AML-193 (cell line): Measurements from ENCODE around the gene CACNB2.
"Not testable (repeated sequence)": the region's sequence is repeated elsewhere in the genome, so short reads cannot be mapped to it uniquely, and the experiment has no call there.

Experiments used
- DNase-seq, 2 experiments: peaks; one replicate each; lab custom pipeline; 2025; lab: John Stamatoyannopoulos, UW

The CACNB2 gene

GRCh38 chr10:18145652-18146051 lies 5.4 kb downstream of the CACNB2 start:
- DNase-seq = no peak

- no peak for DNase-seq
These were observed 9.1 kb downstream of the CACNB2 start for GRCh38 chr10:18149196-18149800.

DNA sequence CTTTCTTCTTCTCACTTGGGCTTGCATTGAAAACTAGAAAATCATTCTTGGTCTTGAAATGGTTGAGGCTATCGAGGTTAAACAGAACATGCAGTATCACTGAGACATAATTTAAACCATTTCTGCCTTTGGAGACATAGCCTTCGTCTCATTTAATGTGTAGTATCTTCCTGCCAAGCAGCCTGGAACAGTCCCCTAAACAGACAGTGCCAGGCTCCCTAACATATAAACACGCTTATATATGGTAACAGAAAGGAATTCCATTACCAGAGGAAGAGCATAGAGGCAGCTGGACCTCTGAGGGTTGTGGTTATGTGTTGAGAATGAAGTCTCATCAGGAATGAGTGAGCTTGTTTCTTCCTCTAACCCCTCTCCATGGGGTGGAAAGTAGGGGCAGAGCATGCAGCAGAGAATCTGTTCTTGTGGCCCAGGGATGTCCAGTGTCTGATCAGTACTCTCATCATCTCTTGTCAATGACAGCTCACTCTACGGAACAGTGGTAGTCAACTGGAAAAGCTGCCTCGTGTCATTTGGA lies 11.2 kb downstream of the CACNB2 start:
- no peak for DNase-seq

DNA sequence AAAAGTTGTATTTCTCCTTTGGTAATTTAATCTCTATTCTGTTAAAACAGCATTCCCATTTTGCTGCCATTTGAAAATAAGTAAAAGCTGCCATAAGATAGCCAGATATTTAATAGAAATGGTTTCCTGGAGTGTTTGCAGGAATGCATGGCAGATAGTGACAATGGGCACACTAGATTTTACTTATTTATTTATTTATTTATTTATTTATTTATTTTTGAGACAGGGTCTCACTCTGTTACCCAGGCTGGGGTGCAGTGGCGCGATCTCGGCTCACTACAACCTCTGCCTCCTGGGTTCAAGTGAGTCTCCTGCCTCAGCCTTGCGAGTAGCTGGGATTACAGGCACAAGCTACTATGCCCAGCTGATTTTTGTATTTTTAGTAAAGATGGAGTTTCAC lies 13.2 kb downstream of the CACNB2 start:
- not testable (repeated sequence) for DNase-seq

GRCh38 chr10:18155321-18155720 lies 15.1 kb downstream of the CACNB2 start:
- no peak for DNase-seq

- DNase-seq = not testable (repeated sequence)
These were observed 16.6 kb downstream of the CACNB2 start for GRCh38 chr10:18156797-18157196.

DNA sequence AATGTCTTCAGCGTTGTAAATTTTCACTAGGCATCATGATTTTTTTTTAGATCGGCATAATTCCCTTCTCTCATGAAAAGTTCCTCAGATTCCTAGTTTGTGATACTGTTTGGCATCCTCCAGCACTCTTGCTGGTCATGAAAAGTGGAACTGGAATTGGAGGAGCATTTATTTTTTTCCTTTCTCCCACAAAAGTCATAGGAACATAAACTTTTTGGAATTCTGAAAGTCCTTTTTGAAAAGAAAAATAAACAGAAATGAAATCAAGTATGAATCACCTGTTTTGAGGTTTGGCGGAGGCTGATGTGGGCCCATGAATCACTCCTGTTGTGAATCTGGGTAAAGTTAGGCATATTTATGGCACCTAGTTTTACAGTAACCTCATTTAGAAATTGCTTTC lies 17.7 kb downstream of the CACNB2 start:
- DNase-seq = no peak

- no peak for DNase-seq
These were observed 18.6 kb downstream of the CACNB2 start for GRCh38 chr10:18158773-18159265.

GRCh38 chr10:18159557-18159956 lies 19.3 kb downstream of the CACNB2 start:
- no peak for DNase-seq

DNA sequence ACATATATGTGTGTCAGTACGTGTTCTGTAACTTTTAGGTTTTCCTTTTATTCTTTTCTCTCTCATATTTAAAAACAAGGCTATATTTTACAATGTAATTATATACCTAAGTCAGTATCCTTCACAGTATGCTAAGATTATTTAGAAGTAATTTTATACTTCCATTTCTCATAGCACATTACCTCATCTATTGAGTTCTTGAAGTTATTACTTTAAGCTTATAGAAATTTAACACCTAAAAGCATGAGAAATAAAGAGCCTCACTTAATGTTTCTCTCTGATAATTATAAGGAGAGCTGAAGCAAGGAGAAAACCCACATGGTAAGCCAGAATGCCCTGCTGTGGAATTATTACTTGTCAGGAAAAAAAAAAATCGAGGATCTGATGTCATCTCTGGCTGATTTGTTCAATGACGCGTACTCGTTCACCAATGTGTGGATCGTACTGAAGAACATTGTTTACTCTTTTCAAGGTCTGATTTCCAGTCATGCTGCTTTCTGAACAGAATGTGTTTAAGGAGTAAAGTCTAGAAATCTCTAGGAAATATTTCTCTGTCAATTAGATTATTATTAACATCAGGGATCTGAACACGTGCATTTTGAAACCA lies 21.9 kb downstream of the CACNB2 start:
- no peak for DNase-seq

DNA sequence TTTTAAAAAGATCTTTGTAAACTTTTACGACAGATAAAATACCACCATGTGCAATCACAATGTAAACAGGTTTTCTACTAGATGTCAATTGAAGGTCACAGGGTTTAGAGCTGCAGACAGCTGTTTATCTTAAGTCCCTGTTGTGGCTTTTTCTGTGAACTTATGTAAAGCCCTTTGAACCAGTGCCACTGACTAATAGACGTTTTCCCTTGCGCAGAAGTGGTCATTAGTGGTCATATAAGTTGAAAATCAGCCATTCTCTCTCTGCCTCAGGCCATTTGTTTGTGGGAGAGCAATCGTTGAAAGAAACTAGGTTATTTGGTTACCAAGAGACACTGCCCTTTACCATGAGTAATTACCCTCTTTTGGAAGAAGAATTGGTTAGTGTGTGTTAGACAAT lies 23.9 kb downstream of the CACNB2 start:
- no peak for DNase-seq

- no peak for DNase-seq
These were observed 24.6 kb downstream of the CACNB2 start for GRCh38 chr10:18164748-18165361.

DNA sequence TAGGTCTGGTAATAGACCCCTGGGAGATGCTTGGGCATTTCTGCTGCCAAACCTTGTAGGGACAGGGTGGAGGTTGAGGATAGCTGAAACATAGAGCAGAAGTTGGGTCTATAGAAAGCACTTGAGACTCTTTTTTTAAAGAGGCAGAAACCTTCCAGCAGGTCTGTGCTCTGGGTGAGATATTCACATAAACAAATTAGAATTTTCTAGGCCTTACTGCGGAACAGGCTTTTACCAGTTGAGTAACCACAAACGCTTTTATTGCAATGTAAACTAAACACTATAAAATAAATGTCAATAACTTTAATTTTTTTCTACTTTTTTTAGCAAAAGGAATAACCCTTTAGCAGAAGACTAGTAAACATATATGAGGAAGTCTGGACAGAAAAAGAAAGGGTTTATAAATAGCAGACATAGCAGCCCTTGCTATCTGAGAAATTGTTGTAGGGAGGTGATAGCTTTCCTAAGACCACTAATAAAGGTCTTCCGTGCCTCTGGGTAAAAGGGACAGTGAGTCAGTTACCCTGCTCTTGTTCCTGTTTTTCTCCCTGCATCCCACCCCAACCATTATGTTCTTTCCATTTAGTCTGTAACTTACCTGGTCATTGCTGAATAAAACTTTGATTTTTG lies 38.7 kb downstream of the CACNB2 start:
- DNase-seq = no peak

DNA sequence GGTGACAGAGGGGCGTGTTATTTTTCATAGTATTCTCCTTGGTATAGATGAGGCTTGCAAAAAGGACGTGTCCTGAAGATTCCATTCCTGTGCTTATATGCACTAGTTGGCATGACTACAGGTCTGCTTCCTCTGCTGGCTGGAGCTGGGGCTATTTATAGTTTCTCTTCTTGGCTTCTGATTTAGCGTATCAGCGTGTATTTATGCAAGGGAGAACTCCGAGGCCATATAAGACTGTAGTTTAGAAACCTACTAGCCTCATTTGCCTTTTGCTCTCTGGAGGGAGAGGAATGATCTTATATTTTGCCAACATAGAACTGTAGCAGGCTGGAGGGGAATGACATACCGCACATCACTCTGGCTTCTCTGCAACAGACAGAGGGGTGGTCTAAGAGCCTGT lies 39.7 kb downstream of the CACNB2 start:
- DNase-seq = no peak

GRCh38 chr10:18181382-18181781 lies 41.2 kb downstream of the CACNB2 start:
- not testable (repeated sequence) for DNase-seq

DNA sequence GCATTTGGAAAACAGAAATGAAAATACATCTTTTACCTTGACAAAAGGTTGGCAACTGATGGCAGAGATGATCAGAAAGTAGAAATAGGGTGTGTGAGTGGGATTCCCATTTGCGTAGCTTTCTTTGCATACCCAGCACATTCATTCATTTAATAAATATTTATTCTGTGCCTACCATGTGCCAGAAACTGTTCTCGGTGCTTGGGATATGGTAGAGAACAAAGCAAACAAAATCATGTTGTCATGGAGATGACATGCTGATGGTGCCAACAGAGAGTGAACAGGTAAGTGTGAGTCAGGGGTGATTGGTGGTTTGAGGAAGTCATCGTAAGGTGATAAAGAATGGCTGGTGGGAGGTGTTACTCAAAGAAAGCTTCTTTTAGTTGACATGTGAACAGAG lies 45.4 kb downstream of the CACNB2 start:
- no peak for DNase-seq

- DNase-seq = no peak
These were observed 50.6 kb downstream of the CACNB2 start for GRCh38 chr10:18190840-18191239.

GRCh38 chr10:18194634-18195033 lies 54.4 kb downstream of the CACNB2 start:
- DNase-seq = no peak

GRCh38 chr10:18195060-18195799 lies 55.0 kb downstream of the CACNB2 start:
- no peak for DNase-seq

- DNase-seq = no peak
These were observed 56.8 kb downstream of the CACNB2 start for GRCh38 chr10:18196806-18197550.

GRCh38 chr10:18197706-18198105 lies 57.5 kb downstream of the CACNB2 start:
- DNase-seq = no peak
